Activated CD8-positive, alpha-beta memory T cell treated with anti-CD3 and anti-CD28 coated beads, Interleukin-2, amount 50 U/mL, for 1 hour (primary cell): ENCODE measurements around the gene PEX6.

Source experiments
- DNase-seq: peaks from one replicate; pipeline ENCODE4 v3.0.0-alpha.2; 2020; ENCODE audit errors: extremely low read depth

The PEX6 gene

GRCh38 chr6:42996513-42996912, 17.5 kb upstream of the PEX6 start:
- DNase-seq = no peak

DNA sequence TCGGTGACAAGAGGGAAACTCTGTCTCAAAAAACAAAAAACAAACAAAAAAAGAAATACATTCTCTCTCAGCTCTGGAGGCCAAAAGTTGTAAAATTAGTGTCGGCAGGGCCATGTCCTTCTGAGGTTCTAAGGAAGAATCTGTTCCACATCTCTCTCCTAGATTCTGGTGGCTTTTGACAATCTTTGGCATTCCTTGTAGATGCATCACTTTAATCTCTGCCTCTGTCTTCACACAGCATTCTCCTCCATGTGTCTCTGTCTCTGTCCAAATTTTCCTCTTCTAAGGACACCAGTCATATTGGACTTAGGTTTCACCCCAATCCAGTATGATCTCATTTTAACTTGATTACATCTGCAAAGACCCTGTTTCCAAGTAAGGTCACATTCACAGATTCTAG, 14.5 kb upstream of the PEX6 start:
- DNase-seq = no peak

DNA sequence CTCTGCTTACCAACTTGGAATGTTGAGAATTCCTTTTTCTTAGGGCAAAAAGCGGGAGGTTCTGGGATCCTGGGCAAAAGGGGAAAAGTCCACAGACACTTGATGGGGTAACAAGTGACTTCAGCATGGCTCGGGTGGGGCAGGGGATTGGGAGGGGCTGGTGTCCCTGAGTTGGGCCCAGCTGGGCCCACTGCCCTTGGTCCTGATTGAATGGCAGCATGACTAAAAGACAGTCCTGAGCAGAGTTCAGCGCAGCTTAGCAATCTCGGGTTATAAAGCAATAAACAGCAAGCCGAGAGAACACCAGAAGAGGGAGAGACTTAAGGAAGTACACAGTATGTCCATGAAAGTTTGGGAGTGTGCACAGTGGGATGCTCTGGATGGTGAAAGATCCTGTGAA, 10.9 kb upstream of the PEX6 start:
- DNase-seq = no peak

DNA sequence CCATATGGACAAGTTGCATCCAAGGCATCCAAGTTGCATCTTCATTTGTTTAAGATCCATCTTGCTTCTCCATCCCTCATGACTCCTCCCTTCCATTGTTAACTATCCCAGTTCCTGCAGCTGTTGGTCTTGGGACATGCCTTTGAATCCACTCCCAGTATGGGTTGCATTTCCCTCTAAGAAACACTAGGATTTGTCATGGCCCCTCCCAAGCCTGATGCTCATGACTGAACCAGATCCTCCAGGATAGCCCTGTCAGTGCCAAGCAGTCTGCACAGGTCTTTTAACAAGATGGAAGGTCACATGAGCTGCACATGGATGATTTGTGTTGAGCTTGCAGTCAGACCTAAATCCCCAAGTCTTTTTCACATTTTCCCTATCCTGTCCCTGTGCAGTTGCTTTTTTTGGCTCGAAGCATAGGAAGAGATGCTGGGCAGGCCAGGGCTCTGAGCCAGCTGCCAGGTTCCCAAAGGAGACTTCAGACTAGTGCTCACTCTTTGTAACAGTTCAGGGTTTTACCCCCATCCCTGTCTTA, 9.6 kb upstream of the PEX6 start:
- no peak for DNase-seq

GRCh38 chr6:42987533-42988451, 8.8 kb upstream of the PEX6 start:
- DNase-seq = no peak

GRCh38 chr6:42984924-42985475, 6.0 kb upstream of the PEX6 start:
- DNase-seq = no peak

- DNase-seq = peak; percentile 95
These were observed 5.3 kb upstream of the PEX6 start, which contains the start of gene PPP2R5D for GRCh38 chr6:42984001-42984923. Gene PPP2R5D (plus strand): TSS chr6:42984570. CDS start chr6:42984678, 108 bp downstream.

DNA sequence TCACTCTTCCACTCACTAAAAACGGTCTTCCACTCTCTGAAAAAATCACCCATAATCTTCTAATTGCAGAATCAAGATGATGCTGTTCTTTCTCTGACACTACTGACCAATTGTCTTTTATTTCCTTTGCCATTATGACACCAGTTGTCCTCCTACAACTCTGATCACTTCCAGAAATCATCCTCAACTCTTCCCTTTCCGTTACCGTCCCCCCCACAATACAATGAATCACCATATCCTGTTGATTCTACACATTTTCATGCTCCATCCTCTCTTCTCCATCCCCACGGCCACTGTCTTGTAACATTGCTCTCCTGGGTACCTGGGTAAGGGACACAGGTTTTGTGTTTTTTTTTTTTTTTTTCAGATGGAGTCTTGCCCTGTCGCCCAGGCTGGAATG, 2.9 kb upstream of the PEX6 start:
- no peak for DNase-seq

DNA sequence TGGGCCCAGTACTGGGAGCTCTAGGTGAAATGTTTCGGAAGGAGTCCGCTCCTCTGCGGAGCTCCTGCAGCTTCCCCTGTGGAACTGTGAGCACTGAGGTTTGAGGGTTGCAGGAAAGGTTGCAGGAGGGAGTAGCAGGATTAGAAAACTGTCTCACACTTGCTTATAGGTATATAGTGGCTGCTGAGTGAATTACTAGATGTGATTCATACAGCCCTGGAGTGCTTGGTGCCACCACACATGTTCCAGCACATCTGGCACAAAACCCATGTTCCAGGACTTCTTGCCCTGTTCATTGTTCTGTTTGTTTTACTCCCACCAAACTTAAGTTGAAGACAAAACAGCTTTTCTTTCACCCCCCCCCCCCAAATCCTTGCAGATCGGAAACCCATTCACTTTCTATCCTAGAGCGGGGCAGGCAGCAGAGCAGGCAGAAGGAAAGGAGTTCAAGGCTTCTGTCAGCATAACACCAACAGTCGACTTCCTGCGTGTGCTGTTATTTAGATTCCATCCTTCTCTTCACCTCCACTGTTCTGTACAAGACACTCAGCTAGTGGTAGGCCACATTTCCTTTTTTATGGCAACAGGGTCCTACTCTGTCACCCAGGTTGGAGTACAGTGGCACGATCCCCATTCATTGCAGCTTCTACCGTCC, 669 bp upstream of the PEX6 start:
- DNase-seq = no peak

- DNase-seq = no peak
These were observed 518 bp downstream of the PEX6 start for GRCh38 chr6:42978487-42978838.

- no peak for DNase-seq
These were observed 4.0 kb downstream of the PEX6 start for GRCh38 chr6:42974919-42975505.

- no peak for DNase-seq
These were observed 5.1 kb downstream of the PEX6 start for GRCh38 chr6:42973926-42974325.

GRCh38 chr6:42971746-42972327, 7.1 kb downstream of the PEX6 start:
- DNase-seq = no peak

- no peak for DNase-seq
These were observed 7.9 kb downstream of the PEX6 start for GRCh38 chr6:42970871-42971612.

GRCh38 chr6:42969934-42970333, 9.0 kb downstream of the PEX6 start:
- no peak for DNase-seq

GRCh38 chr6:42969431-42969830, 9.6 kb downstream of the PEX6 start:
- DNase-seq = no peak

- DNase-seq = no peak
These were observed 10.2 kb downstream of the PEX6 start for GRCh38 chr6:42968783-42969182.

- no peak for DNase-seq
These were observed 10.8 kb downstream of the PEX6 start for GRCh38 chr6:42968126-42968701.

GRCh38 chr6:42967228-42967627, 11.8 kb downstream of the PEX6 start:
- no peak for DNase-seq

DNA sequence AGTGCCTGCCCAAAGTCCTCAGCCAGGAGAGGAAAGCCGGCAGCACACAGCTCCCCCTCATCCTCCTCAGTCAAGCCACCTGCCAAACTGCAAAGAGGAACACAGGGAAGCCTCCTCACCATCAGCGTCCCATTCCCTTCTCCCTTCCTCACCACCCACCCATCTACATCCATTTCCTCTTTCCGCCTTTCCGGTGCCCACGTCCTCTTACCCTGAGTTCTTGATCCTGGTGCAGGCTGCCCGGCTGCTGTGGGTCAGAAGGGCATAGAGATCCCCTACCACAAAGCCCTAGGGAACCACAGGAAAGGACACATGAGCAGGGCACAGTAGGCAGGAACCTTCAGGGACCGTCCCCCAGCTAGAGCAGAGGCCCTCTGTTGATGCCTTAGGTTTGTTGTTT, 12.4 kb downstream of the PEX6 start:
- no peak for DNase-seq
